Measurements from ENCODE around the gene DNALI1. TPM values are rescaled to one million over a fixed set of nuclear protein-coding genes. Genes with fewer than 3 reads are reported as not detected.
"Not testable (repeated sequence)": the region's sequence is repeated elsewhere in the genome, so short reads cannot be mapped to it uniquely, and the experiment has no call there.

DNALI1 gene
- total and polyA plus RNA-seq, 10 of the 15 experiments (the other 5 are each of a cell fraction or from before 2014, with no cell fraction given), result 0.03 to 0.13 (median 0.05) TPM; not detected in 7

DNA sequence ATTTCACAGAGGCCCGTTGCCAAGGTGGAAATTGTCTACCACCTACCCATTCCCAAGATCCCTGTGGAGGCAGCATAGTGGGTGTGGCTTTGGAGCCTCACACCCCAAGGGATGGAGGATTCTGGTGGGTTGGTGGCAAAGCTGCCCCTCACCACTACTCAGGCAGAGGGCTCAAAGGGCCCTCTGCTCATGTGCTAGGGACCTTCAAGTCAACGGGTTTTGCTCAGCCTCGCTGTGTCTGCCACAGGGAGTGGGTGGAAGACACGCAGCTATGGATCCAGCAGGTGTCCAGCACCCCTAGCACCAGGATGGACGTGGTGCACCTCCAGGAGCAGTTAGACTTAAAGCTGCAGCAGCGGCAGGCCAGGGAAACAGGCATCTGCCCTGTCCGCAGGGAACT, 2.3 kb downstream of the DNALI1 start (continued):
- no peak for TF ChIP-seq CREM (IDR thresholded peaks at IDR 0.05; ENCODE audit: low read depth)
- no peak for TF ChIP-seq DPF2 (IDR thresholded peaks at IDR 0.05)
- no peak for TF ChIP-seq SP1 (IDR thresholded peaks at IDR 0.05; ENCODE audit: low read depth, low read length)
- no peak for TF ChIP-seq IRF4 (IDR thresholded peaks at IDR 0.05; ENCODE audit: low read depth, low read length)

DNA sequence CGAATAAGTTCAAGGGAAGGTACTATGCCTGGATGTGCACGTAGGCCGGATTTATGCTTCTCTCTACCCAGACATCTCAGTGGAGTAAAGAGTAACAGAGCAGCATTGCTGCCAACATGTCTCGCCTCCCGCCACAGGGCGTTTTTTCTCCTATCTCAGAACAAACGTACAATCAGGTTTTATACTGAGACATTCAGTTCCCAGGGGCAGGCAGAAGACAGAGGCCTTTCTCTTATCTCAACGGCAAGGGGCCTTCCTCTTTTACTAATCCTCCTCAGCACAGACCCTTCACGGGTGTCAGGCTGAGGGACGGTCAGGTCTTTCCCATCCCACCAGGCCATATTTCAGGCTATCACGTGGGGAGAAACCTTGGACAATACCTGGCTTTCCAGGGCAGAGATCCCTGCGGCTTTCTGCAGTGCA, 3.2 kb downstream of the DNALI1 start:
- RAD21 ChIA-PET (ENCODE audit: unreplicated experiment); intact Hi-C loops (cut with micrococcal nuclease; ENCODE audit: unreplicated experiment); H3K9ac ChIP-seq (ENCODE audit: control insufficient read depth, insufficient read depth, low read length); H3K79me2 ChIP-seq (ENCODE audit: control insufficient read depth, insufficient read depth, low read length); POLR2A ChIA-PET; SMC1A ChIA-PET (ENCODE audit: uncharacterized antibody, unreplicated experiment); H3K27ac ChIP-seq (ENCODE audit: control insufficient read depth, insufficient read depth); H3K27me3 ChIP-seq (replicated peaks in 1 of 2; ENCODE audit: control insufficient read depth in 2 of 2, insufficient read depth in 2 of 2, low read length in 1 of 2); H3K36me3 ChIP-seq (ENCODE audit: control insufficient read depth in 2 of 2, insufficient read depth in 2 of 2, low read length in 1 of 2); DNase-seq (ENCODE audit: low read depth, low spot score); H4K20me1 ChIP-seq (ENCODE audit: control insufficient read depth, insufficient read depth); H3K4me2 ChIP-seq (ENCODE audit: control insufficient read depth, insufficient read depth); H3K9me3 ChIP-seq (replicated peaks; ENCODE audit: control insufficient read depth, insufficient read depth, low read length); H3K4me3 ChIP-seq; ATAC-seq; H3K4me1 ChIP-seq (ENCODE audit: control insufficient read depth, insufficient read depth, low read length); FAIRE-seq; BruUV-seq (replicated peaks); H2AFZ ChIP-seq (ENCODE audit: control insufficient read depth, low read depth, low read length): not testable (repeated sequence)
- in situ Hi-C loops (cut with MboI), result loop anchor here (5.0 kb wide), 1 partner anchor 122 kb away; no protein-coding TSS in a partner anchor
- WGBS (ENCODE audit: insufficient coverage, insufficient replicate concordance, low lambda C conversion rate, missing lambda C conversion rate), result 74% methylated on average over 12 of the region's 12 CpGs
- CTCF ChIA-PET, result interaction anchor here (1.6 kb wide), 1 partner anchor 122 kb away, joined by 3 read pairs; no protein-coding TSS in a partner anchor

DNA sequence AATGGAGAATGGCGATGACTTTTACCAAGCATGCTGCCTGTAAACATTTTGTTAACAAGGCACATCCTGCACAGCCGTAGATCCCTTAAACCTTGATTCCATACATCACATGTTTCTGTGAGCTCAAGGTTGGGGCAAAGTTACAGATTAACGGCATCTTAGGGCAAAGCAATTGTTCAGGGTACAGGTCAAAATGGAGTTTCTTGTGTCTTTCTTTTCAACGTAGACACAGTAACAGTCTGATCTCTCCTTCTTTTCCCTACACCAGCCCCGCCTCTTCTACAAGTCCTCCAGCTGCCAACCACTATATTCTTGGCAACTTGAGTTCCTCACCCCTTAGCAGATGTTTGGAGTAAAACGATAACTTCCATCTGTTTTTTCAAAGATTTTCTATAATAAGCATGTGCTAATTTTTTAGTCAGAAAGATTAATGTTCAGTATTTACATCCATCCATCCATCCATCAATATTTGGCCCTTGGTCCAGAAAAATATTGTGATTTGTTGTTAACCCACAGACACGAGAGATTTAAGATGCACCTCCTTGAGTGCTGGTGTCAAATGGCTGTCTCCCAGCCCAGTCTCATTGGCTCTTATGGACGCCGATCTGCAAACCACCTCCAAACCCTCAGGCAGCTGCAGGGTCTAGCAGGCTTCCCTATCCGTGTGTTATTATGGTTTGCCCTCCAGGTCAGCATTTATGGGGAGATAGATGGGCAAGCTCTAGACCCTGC, 3.8 kb downstream of the DNALI1 start:
- CTCF ChIA-PET, result interaction anchor here (0.6 to 1.6 kb wide), 4 partner anchors 33 to 128 kb away, joined by 3 read pairs; no protein-coding TSS in a partner anchor
- in situ Hi-C loops (cut with MboI) (no loop called here), intact Hi-C loops (cut with micrococcal nuclease; ENCODE audit: unreplicated experiment) (loop anchor here (1.0 kb wide), 1 partner anchor 122 kb away; no protein-coding TSS in a partner anchor)
- H3K4me1 ChIP-seq (ENCODE audit: control insufficient read depth, insufficient read depth, low read length), result 0 out of 2 replicates have a peak, but pooled peaks cover 2% of the 10 kb centered on the region
- H3K27me3 ChIP-seq (replicated peaks in 1 of 2; ENCODE audit: control insufficient read depth in 2 of 2, insufficient read depth in 2 of 2, low read length in 1 of 2), result no peaks in the 10 kb centered on the region
- H3K9me3 ChIP-seq (replicated peaks; ENCODE audit: control insufficient read depth, insufficient read depth, low read length), result no peaks in the 10 kb centered on the region
- 77% methylated on average over 10 of the region's 10 CpGs for WGBS (ENCODE audit: insufficient coverage, insufficient replicate concordance, low lambda C conversion rate, missing lambda C conversion rate)
- FAIRE-seq, result no peak
- no peaks in the 10 kb centered on the region for H3K79me2 ChIP-seq (ENCODE audit: control insufficient read depth, insufficient read depth, low read length)
- H3K4me2 ChIP-seq (ENCODE audit: control insufficient read depth, insufficient read depth), result no peak overlapping the region
- RAD21 ChIA-PET (ENCODE audit: unreplicated experiment), result no interaction called here
- no peak overlapping the region for H3K9ac ChIP-seq (ENCODE audit: control insufficient read depth, insufficient read depth, low read length)
- no peak overlapping the region for H3K27ac ChIP-seq (ENCODE audit: control insufficient read depth, insufficient read depth)
- no TSS peak for BruUV-seq (replicated peaks)
- DNase-seq (ENCODE audit: low read depth, low spot score), result no peak
- SMC1A ChIA-PET (ENCODE audit: uncharacterized antibody, unreplicated experiment), result no interaction called here
- POLR2A ChIA-PET, result no interaction called here
- no peaks in the 10 kb centered on the region for H4K20me1 ChIP-seq (ENCODE audit: control insufficient read depth, insufficient read depth)
- H3K36me3 ChIP-seq (ENCODE audit: control insufficient read depth in 2 of 2, insufficient read depth in 2 of 2, low read length in 1 of 2), result peaks cover 2 to 5% of the 10 kb centered on the region in 2 experiments; a peak in 2 of 4 replicates
- ATAC-seq, result no peak
- no peak overlapping the region for H2AFZ ChIP-seq (ENCODE audit: control insufficient read depth, low read depth, low read length)
- H3K4me3 ChIP-seq, result no peak overlapping the region
- TF ChIP-seq MYC (IDR thresholded peaks at IDR 0.05; ENCODE audit: insufficient read depth, insufficient read length, insufficient replicate concordance, low read length, severe bottlenecking), result no peak
- TF ChIP-seq ZNF274 (IDR thresholded peaks at IDR 0.05; ENCODE audit: insufficient read depth, insufficient read length), result no peak
- no peak for TF ChIP-seq PBX3 (IDR thresholded peaks at IDR 0.05; ENCODE audit: insufficient replicate concordance, low read depth, low read length)
- no peak for TF ChIP-seq SUPT20H (IDR thresholded peaks at IDR 0.05; ENCODE audit: borderline replicate concordance, control insufficient read depth, low read depth, low read length)
- no peak for TF ChIP-seq RAD21 (IDR thresholded peaks at IDR 0.05; ENCODE audit: insufficient read depth, low read depth, low read length)
- no peak for TF ChIP-seq TAF1 (IDR thresholded peaks at IDR 0.05; ENCODE audit: borderline replicate concordance, low read depth, low read length)
- TF ChIP-seq NFYA (IDR thresholded peaks at IDR 0.05; ENCODE audit: borderline replicate concordance, low read depth, low read length), result no peak
- no peak for TF ChIP-seq LARP7 (IDR thresholded peaks at IDR 0.05)
- TF ChIP-seq ATF7 (IDR thresholded peaks at IDR 0.05; ENCODE audit: low read depth), result no peak
- no peak for TF ChIP-seq ETV6 (conservative IDR thresholded peaks at IDR 0.05 in 1 of 2, IDR thresholded peaks at IDR 0.05 in 1 of 2; ENCODE audit: borderline replicate concordance in 1 of 2, low read depth in 1 of 2)
- no peak for TF ChIP-seq CREB1 (IDR thresholded peaks at IDR 0.05; ENCODE audit: low read depth)
